H9 (cell line): ENCODE measurements around the gene NPM3. TPM values are rescaled to one million over a fixed set of nuclear protein-coding genes. Genes with fewer than 3 reads are reported as not detected.

Source experiments
- DNase-seq: peaks from one replicate; pipeline ENCODE4 v3.0.0-alpha.2; 2017
- H2AFZ ChIP-seq: one replicate; pipeline ENCODE4 v1.6.1; 2013; ENCODE audit warnings: mild to moderate bottlenecking, low read length, control low read depth, moderate library complexity
- H2AK5ac ChIP-seq: 2 replicates; pipeline ENCODE4 v1.6.1; 2013; ENCODE audit warnings: low read length, control low read depth, mixed read lengths; ENCODE audit not compliant: insufficient read length
- H2BK120ac ChIP-seq: one replicate; pipeline ENCODE4 v1.6.1; 2013; ENCODE audit warnings: low read depth, mild to moderate bottlenecking, low read length, control low read depth, inconsistent platforms; ENCODE audit not compliant: poor library complexity, severe bottlenecking
- H2BK12ac ChIP-seq: 2 replicates; pipeline ENCODE4 v1.6.1; 2013; ENCODE audit warnings: low read length, control low read depth, mixed read lengths, low read depth; ENCODE audit not compliant: insufficient read length
- H2BK15ac ChIP-seq: 2 replicates; pipeline ENCODE4 v1.6.1; 2013; ENCODE audit warnings: low read depth, low read length, control low read depth
- H2BK20ac ChIP-seq: one replicate; pipeline ENCODE4 v1.6.1; 2013; ENCODE audit warnings: low read depth, mild to moderate bottlenecking, low read length, control low read depth, inconsistent platforms; ENCODE audit not compliant: poor library complexity, severe bottlenecking
- H2BK5ac ChIP-seq: 2 replicates; pipeline ENCODE4 v1.6.1; 2013; ENCODE audit warnings: low read length, control low read depth, mixed read lengths; ENCODE audit not compliant: insufficient read length
- H3K14ac ChIP-seq: 2 replicates; pipeline ENCODE4 v1.6.1; 2013; ENCODE audit warnings: low read length, control low read depth; ENCODE audit not compliant: insufficient read depth
- H3K18ac ChIP-seq: 2 replicates; pipeline ENCODE4 v1.6.1; 2013; ENCODE audit warnings: low read depth, mild to moderate bottlenecking, mixed read lengths, low read length, control low read depth; ENCODE audit not compliant: insufficient read length
- H3K23ac ChIP-seq: 2 replicates; pipeline ENCODE4 v1.6.1; 2013; ENCODE audit warnings: low read length, control low read depth, mixed read lengths, low read depth; ENCODE audit not compliant: insufficient read length
- H3K23me2 ChIP-seq: 2 replicates; pipeline ENCODE4 v1.6.1; 2013; ENCODE audit warnings: low read depth, mild to moderate bottlenecking, mixed read lengths, low read length, control low read depth; ENCODE audit not compliant: insufficient read length, poor library complexity, severe bottlenecking
- H3K27ac ChIP-seq: 2 replicates; pipeline ENCODE4 v1.5.1; 2013; ENCODE audit warnings: low read length, control low read depth, mixed read lengths, low read depth; ENCODE audit not compliant: insufficient read length
- H3K27me3 ChIP-seq: 2 replicates; pipeline ENCODE4 v1.6.1; 2013; ENCODE audit warnings: low read length, control low read depth, inconsistent platforms; ENCODE audit not compliant: insufficient read depth
- H3K4ac ChIP-seq: 2 replicates; pipeline ENCODE4 v1.6.1; 2013; ENCODE audit warnings: low read depth, mild to moderate bottlenecking, control low read depth, inconsistent platforms, low read length, moderate library complexity
- H3K4me1 ChIP-seq: 2 replicates; pipeline ENCODE4 v1.6.1; 2013; ENCODE audit warnings: low read length, control low read depth, inconsistent platforms; ENCODE audit not compliant: insufficient read depth
- H3K4me2 ChIP-seq: 2 replicates; pipeline ENCODE4 v1.6.1; 2013; ENCODE audit warnings: low read length, control low read depth, mixed read lengths; ENCODE audit not compliant: insufficient read length, insufficient read depth
- H3K56ac ChIP-seq: 2 replicates; pipeline ENCODE4 v1.6.1; 2013; ENCODE audit warnings: low read depth, mild to moderate bottlenecking, mixed read lengths, low read length, control low read depth; ENCODE audit not compliant: insufficient read length
- H3K79me1 ChIP-seq: 2 replicates; pipeline ENCODE4 v1.6.1; 2013; ENCODE audit warnings: low read depth, mild to moderate bottlenecking, moderate library complexity, low read length, control low read depth, inconsistent platforms; ENCODE audit not compliant: insufficient read depth, poor library complexity, severe bottlenecking
- H3K79me2 ChIP-seq: 2 replicates; pipeline ENCODE4 v1.6.1; 2013; ENCODE audit warnings: low read length, control low read depth, inconsistent platforms; ENCODE audit not compliant: insufficient read depth
- H3K9ac ChIP-seq: 2 replicates; pipeline ENCODE4 v1.6.1; 2013; ENCODE audit warnings: low read length, control low read depth, mixed read lengths; ENCODE audit not compliant: insufficient read length; ENCODE audit errors: extremely low read depth
- H3K9me3 ChIP-seq: one replicate; pipeline ENCODE4 v1.6.1; 2013; ENCODE audit warnings: low read depth, low read length, inconsistent platforms; ENCODE audit not compliant: control insufficient read depth
- H3T11ph ChIP-seq: one replicate; pipeline ENCODE4 v1.6.1; 2013; ENCODE audit warnings: mild to moderate bottlenecking, low read length, control low read depth, inconsistent platforms
- H4K20me1 ChIP-seq: one replicate; pipeline ENCODE4 v1.6.1; 2013; ENCODE audit not compliant: control insufficient read depth, insufficient read length, insufficient read depth
- H4K5ac ChIP-seq: 2 replicates; pipeline ENCODE4 v1.6.1; 2013; ENCODE audit warnings: low read depth, mild to moderate bottlenecking, mixed read lengths, low read length, control low read depth; ENCODE audit not compliant: insufficient read length
- H4K8ac ChIP-seq: replicated peaks from 2 replicates; pipeline ENCODE4 v1.6.1; 2013; ENCODE audit warnings: low read length, control low read depth, mixed read lengths, low read depth; ENCODE audit not compliant: insufficient read length
- H4K91ac ChIP-seq: 2 replicates; pipeline ENCODE4 v1.6.1; 2013; ENCODE audit warnings: low read depth, mild to moderate bottlenecking, moderate library complexity, mixed read lengths, low read length, control low read depth; ENCODE audit not compliant: insufficient read length
- H3K27ac Mint-ChIP-seq, 3 experiments: 2 replicates in 2 of 3; 3 replicates in 1 of 3; pipeline ENCODE4 v1.8.0; 2020 to 2021; ENCODE audit warnings: mixed read lengths in 3 of 3, mild to moderate bottlenecking in 1 of 3, moderate library complexity in 1 of 3
- H3K27me3 Mint-ChIP-seq: 2 replicates; pipeline ENCODE4 v1.8.0; 2021; ENCODE audit warnings: low read depth, mild to moderate bottlenecking, moderate library complexity, mixed read lengths
- H3K36me3 Mint-ChIP-seq, 3 experiments: 2 replicates in 2 of 3; 3 replicates in 1 of 3; pipeline ENCODE4 v1.8.0; 2020 to 2021; ENCODE audit warnings: low read depth in 3 of 3, mixed read lengths in 3 of 3; ENCODE audit not compliant: insufficient read depth in 1 of 3
- H3K4me1 Mint-ChIP-seq, 2 experiments: 2 replicates each; pipeline ENCODE4 v1.8.0; 2020; ENCODE audit warnings: mixed read lengths in 2 of 2
- H3K4me3 Mint-ChIP-seq, 2 experiments: 2 replicates in 1 of 2; 3 replicates in 1 of 2; pipeline ENCODE4 v1.8.0; 2020 to 2021; ENCODE audit warnings: mild to moderate bottlenecking in 2 of 2, mixed read lengths in 2 of 2, moderate library complexity in 1 of 2
- H3K9me3 Mint-ChIP-seq, 2 experiments: 2 replicates in 1 of 2; 3 replicates in 1 of 2; pipeline ENCODE4 v1.8.0; 2020; ENCODE audit warnings: mild to moderate bottlenecking in 2 of 2, mixed read lengths in 2 of 2, moderate library complexity in 1 of 2
- whole genome bisulfite sequencing: extraction: QIAGEN DNeasy Blood & Tissue Kit; methylation state at CpG from one replicate; pipeline ENCODE4 v1.1.7; 2013; ENCODE audit warnings: missing lambda C conversion rate, low lambda C conversion rate, mixed read lengths; ENCODE audit not compliant: insufficient read length; ENCODE audit errors: extremely low coverage; 5-methylcytosine and 5-hydroxymethylcytosine counted together
- total RNA-seq: library from RNA; stranded (reverse); gene quantifications from 2 replicates; pipeline ENCODE4 v1.2.1, GENCODE V29; 2021
- TF ChIP-seq, protein P1 (sequence below): fragments of 200-600 bp; sonication (generic); conservative IDR thresholded peaks from 3 replicates; pipeline ENCODE4 v1.8.0; 2021; ENCODE audit warnings: antibody characterized with exemption, mild to moderate bottlenecking

NPM3 gene
- total RNA-seq, 1 experiment from 2014 or later, result 133 TPM

- no peak overlapping the region for H2BK20ac ChIP-seq
- no peak overlapping the region for H4K5ac ChIP-seq
- H2AFZ ChIP-seq, result no peak overlapping the region
- H3K23ac ChIP-seq, result no peak overlapping the region
- peaks cover 30 to 35% of the 10 kb centered on the region in 2 experiments for H3K4me1 Mint-ChIP-seq
- H3K9me3 ChIP-seq, result no peaks in the 10 kb centered on the region
- no peak overlapping the region for H2BK120ac ChIP-seq
- no CpG with 5 or more reads among the region's 14 CpGs for WGBS
- H2BK5ac ChIP-seq, result no peak overlapping the region
- peaks cover 4% of the 10 kb centered on the region; the same call in 1 of the 2 replicates for H3K4me1 ChIP-seq
- no peaks in the 10 kb centered on the region for H4K20me1 ChIP-seq
- no peaks in the 10 kb centered on the region for H3K79me1 ChIP-seq
- no peak overlapping the region for H4K91ac ChIP-seq
- H3K9me3 Mint-ChIP-seq, result no peaks in the 10 kb centered on the region
- peak overlapping the region; percentile 28 to 100 (median 100); a peak in 5 of 7 replicates for H3K27ac Mint-ChIP-seq
- H3K4me3 Mint-ChIP-seq, result peak overlapping the region; percentile 92 to 97
- H3K27me3 ChIP-seq, result no peaks in the 10 kb centered on the region
- TF ChIP-seq, protein P1, sequence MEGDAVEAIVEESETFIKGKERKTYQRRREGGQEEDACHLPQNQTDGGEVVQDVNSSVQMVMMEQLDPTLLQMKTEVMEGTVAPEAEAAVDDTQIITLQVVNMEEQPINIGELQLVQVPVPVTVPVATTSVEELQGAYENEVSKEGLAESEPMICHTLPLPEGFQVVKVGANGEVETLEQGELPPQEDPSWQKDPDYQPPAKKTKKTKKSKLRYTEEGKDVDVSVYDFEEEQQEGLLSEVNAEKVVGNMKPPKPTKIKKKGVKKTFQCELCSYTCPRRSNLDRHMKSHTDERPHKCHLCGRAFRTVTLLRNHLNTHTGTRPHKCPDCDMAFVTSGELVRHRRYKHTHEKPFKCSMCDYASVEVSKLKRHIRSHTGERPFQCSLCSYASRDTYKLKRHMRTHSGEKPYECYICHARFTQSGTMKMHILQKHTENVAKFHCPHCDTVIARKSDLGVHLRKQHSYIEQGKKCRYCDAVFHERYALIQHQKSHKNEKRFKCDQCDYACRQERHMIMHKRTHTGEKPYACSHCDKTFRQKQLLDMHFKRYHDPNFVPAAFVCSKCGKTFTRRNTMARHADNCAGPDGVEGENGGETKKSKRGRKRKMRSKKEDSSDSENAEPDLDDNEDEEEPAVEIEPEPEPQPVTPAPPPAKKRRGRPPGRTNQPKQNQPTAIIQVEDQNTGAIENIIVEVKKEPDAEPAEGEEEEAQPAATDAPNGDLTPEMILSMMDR, result no peak
- no peak overlapping the region for H3K27ac ChIP-seq
- H3K23me2 ChIP-seq, result peaks cover 12% of the 10 kb centered on the region
- no peak overlapping the region for H2AK5ac ChIP-seq
- no peak overlapping the region for H3T11ph ChIP-seq
- no peak overlapping the region for H3K56ac ChIP-seq
- peaks cover 40% of the 10 kb centered on the region for H3K79me2 ChIP-seq
- H3K4me2 ChIP-seq, result peak overlapping the region; percentile 96
- no peak overlapping the region for H4K8ac ChIP-seq
- H3K18ac ChIP-seq, result no peak overlapping the region
- peaks cover 4 to 24% (median 12%) of the 10 kb centered on the region in 3 experiments; a peak in 6 of 7 replicates for H3K36me3 Mint-ChIP-seq
- no peaks in the 10 kb centered on the region for H3K27me3 Mint-ChIP-seq
- no peak for DNase-seq
- H3K4ac ChIP-seq, result no peak overlapping the region
- no peak overlapping the region for H2BK12ac ChIP-seq
- no peak overlapping the region for H2BK15ac ChIP-seq
- peak overlapping the region; percentile 93 for H3K9ac ChIP-seq
- H3K14ac ChIP-seq, result no peak overlapping the region
Measured at GRCh38 chr10:101816913-101817336, 33.7 kb upstream of the NPM3 start.
